ENCODE results near the gene ATF7. TPM values are rescaled to one million over a fixed set of nuclear protein-coding genes. Genes with fewer than 3 reads are reported as not detected.

Gene ATF7
- total and polyA plus RNA-seq, 2 of the 13 experiments (the other 11 are each of a cell fraction or from before 2014, with no cell fraction given): 9.6 to 16.2 TPM

DNA sequence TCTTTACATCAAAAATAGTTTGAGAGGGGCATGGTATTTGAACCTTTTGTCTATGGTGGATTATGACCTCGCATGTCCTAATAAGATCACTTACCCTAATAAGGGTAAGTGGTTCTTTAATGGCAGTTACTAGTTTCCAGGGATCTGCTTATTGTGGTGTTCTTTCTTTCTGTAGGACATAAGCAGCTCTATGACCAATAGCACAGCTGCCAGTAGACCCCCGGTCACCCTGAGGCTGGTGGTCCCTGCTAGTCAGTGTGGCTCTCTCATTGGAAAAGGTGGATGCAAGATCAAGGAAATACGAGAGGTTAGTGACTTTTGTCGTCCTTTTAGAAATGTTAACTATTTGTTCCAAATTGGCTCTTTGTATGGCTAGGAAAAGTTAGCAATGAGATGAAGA is 167.1 kb downstream of the ATF7 start:
- intact Hi-C loops (cut with micrococcal nuclease; ENCODE audit: unreplicated experiment): no loop called here
- Histone ChIP-seq H3K27me3 (ENCODE audit: control insufficient read depth in 1 of 2, insufficient read depth in 2 of 2, low read length in 2 of 2) (no peaks in the 10 kb centered on the region), H3K4me1 (ENCODE audit: insufficient read depth, low read length) (peaks cover 59% of the 10 kb centered on the region), H3K4me2 (ENCODE audit: low read depth, low read length) (no peak overlapping the region), H3K9me3 (ENCODE audit: low read length) (no peaks in the 10 kb centered on the region), H3K79me2 (ENCODE audit: insufficient read depth, low read length) (peaks cover 81% of the 10 kb centered on the region), H3K27ac (ENCODE audit: extremely low read length, insufficient read depth, low read length) (no peak overlapping the region), H3K36me3 (replicated peaks in 1 of 2; ENCODE audit: control insufficient read depth in 1 of 2, insufficient read depth in 2 of 2, low read length in 2 of 2) (peaks cover 37 to 98% of the 10 kb centered on the region in 2 experiments), H3K9ac (ENCODE audit: insufficient read depth, low read depth, low read length) (no peak overlapping the region), H4K20me1 (ENCODE audit: insufficient read depth, low read length) (peaks cover 82% of the 10 kb centered on the region), H3K4me3 (replicated peaks in 1 of 3; ENCODE audit: insufficient read depth in 1 of 3, low read depth in 2 of 3, low read length in 3 of 3) (no peak overlapping the region), H2AFZ (ENCODE audit: low read length) (no peak overlapping the region)
- no peak for DNase-seq (ENCODE audit: low spot score)
- ATAC-seq: no peak
- no TSS peak for BruUV-seq (replicated peaks)
- TF ChIP-seq GABPA (IDR thresholded peaks at IDR 0.05; ENCODE audit: low read depth, low read length) (no peak), GABPA (CRISPR knock-in tag; IDR thresholded peaks at IDR 0.05; ENCODE audit: low read depth) (no peak), KLF12 (CRISPR knock-in tag; IDR thresholded peaks at IDR 0.05; ENCODE audit: borderline replicate concordance) (no peak), IRF2 (CRISPR knock-in tag; IDR thresholded peaks at IDR 0.05) (no peak), HOXA5 (CRISPR knock-in tag; IDR thresholded peaks at IDR 0.05) (no peak), ZNF563 (CRISPR knock-in tag; IDR thresholded peaks at IDR 0.05) (no peak), ZNF329 (CRISPR knock-in tag; IDR thresholded peaks at IDR 0.05; ENCODE audit: low read depth) (no peak), ZNF570 (CRISPR knock-in tag; IDR thresholded peaks at IDR 0.05; ENCODE audit: borderline replicate concordance) (no peak), ZNF569 (CRISPR knock-in tag; IDR thresholded peaks at IDR 0.05; ENCODE audit: borderline replicate concordance) (no peak), SP5 (CRISPR knock-in tag; IDR thresholded peaks at IDR 0.05; ENCODE audit: borderline replicate concordance, low read depth) (no peak), ZNF746 (CRISPR knock-in tag; IDR thresholded peaks at IDR 0.05) (no peak), NKX3-1 (CRISPR knock-in tag; IDR thresholded peaks at IDR 0.05) (no peak), ZFP36L2 (CRISPR knock-in tag; IDR thresholded peaks at IDR 0.05) (no peak), ZNF138 (CRISPR knock-in tag; IDR thresholded peaks at IDR 0.05; ENCODE audit: low read depth) (no peak), CEBPB (IDR thresholded peaks at IDR 0.05; ENCODE audit: borderline replicate concordance, low read depth, low read length) (no peak), ZNF709 (CRISPR knock-in tag; IDR thresholded peaks at IDR 0.05) (no peak)
- TF ChIP-seq, protein P1, sequence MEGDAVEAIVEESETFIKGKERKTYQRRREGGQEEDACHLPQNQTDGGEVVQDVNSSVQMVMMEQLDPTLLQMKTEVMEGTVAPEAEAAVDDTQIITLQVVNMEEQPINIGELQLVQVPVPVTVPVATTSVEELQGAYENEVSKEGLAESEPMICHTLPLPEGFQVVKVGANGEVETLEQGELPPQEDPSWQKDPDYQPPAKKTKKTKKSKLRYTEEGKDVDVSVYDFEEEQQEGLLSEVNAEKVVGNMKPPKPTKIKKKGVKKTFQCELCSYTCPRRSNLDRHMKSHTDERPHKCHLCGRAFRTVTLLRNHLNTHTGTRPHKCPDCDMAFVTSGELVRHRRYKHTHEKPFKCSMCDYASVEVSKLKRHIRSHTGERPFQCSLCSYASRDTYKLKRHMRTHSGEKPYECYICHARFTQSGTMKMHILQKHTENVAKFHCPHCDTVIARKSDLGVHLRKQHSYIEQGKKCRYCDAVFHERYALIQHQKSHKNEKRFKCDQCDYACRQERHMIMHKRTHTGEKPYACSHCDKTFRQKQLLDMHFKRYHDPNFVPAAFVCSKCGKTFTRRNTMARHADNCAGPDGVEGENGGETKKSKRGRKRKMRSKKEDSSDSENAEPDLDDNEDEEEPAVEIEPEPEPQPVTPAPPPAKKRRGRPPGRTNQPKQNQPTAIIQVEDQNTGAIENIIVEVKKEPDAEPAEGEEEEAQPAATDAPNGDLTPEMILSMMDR (CRISPR knock-in tag; IDR thresholded peaks at IDR 0.05): no peak
- TF ChIP-seq, protein P2, sequence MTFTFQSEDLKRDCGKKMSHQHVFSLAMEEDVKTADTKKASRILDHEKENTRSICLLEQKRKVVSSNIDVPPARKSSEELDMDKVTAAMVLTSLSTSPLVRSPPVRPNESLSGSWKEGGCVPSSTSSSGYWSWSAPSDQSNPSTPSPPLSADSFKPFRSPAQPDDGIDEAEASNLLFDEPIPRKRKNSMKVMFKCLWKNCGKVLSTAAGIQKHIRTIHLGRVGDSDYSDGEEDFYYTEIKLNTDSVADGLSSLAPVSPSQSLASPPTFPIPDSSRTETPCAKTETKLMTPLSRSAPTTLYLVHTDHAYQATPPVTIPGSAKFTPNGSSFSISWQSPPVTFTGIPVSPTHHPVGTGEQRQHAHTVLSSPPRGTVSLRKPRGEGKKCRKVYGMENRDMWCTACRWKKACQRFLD (CRISPR knock-in tag; IDR thresholded peaks at IDR 0.05; ENCODE audit: borderline replicate concordance): no peak
- TF ChIP-seq, protein P3, sequence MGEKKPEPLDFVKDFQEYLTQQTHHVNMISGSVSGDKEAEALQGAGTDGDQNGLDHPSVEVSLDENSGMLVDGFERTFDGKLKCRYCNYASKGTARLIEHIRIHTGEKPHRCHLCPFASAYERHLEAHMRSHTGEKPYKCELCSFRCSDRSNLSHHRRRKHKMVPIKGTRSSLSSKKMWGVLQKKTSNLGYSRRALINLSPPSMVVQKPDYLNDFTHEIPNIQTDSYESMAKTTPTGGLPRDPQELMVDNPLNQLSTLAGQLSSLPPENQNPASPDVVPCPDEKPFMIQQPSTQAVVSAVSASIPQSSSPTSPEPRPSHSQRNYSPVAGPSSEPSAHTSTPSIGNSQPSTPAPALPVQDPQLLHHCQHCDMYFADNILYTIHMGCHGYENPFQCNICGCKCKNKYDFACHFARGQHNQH (CRISPR knock-in tag; IDR thresholded peaks at IDR 0.05): no peak
- TF ChIP-seq, protein P4, sequence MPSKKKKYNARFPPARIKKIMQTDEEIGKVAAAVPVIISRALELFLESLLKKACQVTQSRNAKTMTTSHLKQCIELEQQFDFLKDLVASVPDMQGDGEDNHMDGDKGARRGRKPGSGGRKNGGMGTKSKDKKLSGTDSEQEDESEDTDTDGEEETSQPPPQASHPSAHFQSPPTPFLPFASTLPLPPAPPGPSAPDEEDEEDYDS (CRISPR knock-in tag; IDR thresholded peaks at IDR 0.05): no peak
- CTCF ChIA-PET (ENCODE audit: low intra/inter-chr PET ratio, low total read pairs): no interaction called here
- WGBS (ENCODE audit: low lambda C conversion rate): 98% methylated on average over 4 of the region's 4 CpGs
- no peak for FAIRE-seq
- POLR2A ChIA-PET: no interaction called here
- in situ Hi-C loops (cut with HindIII; ENCODE audit: extremely low pct_ligation_motif_present, low pct_unique_long_range_greater_than_20kb): no loop called here

Data from HepG2 (cell line).